OCI-LY7 (cell line): Measurements from ENCODE around the gene CPSF7. TPM values are rescaled to one million over a fixed set of nuclear protein-coding genes. Genes with fewer than 3 reads are reported as not detected.

Experiments
- BruUV-seq: library from RNA; stranded (reverse); fragments of 400-500 nt; replicated peaks from 2 replicates; lab custom pipeline; 2021; lab: Mats Ljungman, UMichigan
- CTCF ChIA-PET: fragments of 300-600 bp; sonication (Branson Sonifier 250); formaldehyde crosslinking; loops from one replicate; lab custom pipeline; 2022; ENCODE audit warnings: antibody characterized with exemption; ENCODE audit not compliant: unreplicated experiment; lab: Charles Lee
- POLR2A ChIA-PET: fragments of 300-600 bp; sonication (Branson Sonifier 250); formaldehyde crosslinking; loops from one replicate; lab custom pipeline; 2022; ENCODE audit warnings: antibody characterized with exemption; lab: Charles Lee
- DNase-seq: peaks from one replicate; pipeline ENCODE4 v3.0.0-alpha.2; 2015; ENCODE audit warnings: low spot score
- H2AFZ ChIP-seq: fragments of 200-600 bp; sonication (generic), shearing (Covaris generic); 2 replicates; pipeline ENCODE4 v1.6.1; 2014; ENCODE audit warnings: mild to moderate bottlenecking, antibody characterized with exemption, low read length, moderate library complexity
- H3K27ac ChIP-seq: fragments of 200-600 bp; sonication (generic); 2 replicates; pipeline ENCODE4 v1.5.1; 2014; ENCODE audit warnings: mixed run types, low read depth, mild to moderate bottlenecking, moderate library complexity, low read length, inconsistent platforms; ENCODE audit not compliant: poor library complexity, severe bottlenecking
- H3K36me3 ChIP-seq: fragments of 200-600 bp; sonication (generic); 2 replicates; pipeline ENCODE4 v1.6.1; 2014; ENCODE audit warnings: mild to moderate bottlenecking, antibody characterized with exemption, low read length, moderate library complexity, mixed read lengths; ENCODE audit not compliant: insufficient read depth
- H3K4me1 ChIP-seq: fragments of 200-600 bp; sonication (generic); 2 replicates; pipeline ENCODE4 v1.5.1; 2014; ENCODE audit warnings: mild to moderate bottlenecking, low read length; ENCODE audit not compliant: insufficient read depth, poor library complexity, severe bottlenecking
- H3K4me2 ChIP-seq: fragments of 200-600 bp; sonication (generic); 2 replicates; pipeline ENCODE4 v1.6.1; 2014; ENCODE audit warnings: mild to moderate bottlenecking, low read length
- H3K4me3 ChIP-seq: fragments of 200-600 bp; sonication (generic); 2 replicates; pipeline ENCODE4 v1.5.1; 2014; ENCODE audit warnings: mild to moderate bottlenecking, low read depth, low read length; ENCODE audit not compliant: poor library complexity, severe bottlenecking
- H3K79me2 ChIP-seq: fragments of 200-600 bp; sonication (generic); 2 replicates; pipeline ENCODE4 v1.6.1; 2016; ENCODE audit warnings: low read depth, mild to moderate bottlenecking, low read length, moderate library complexity, mixed read lengths; ENCODE audit not compliant: insufficient read depth
- H3K9me2 ChIP-seq: fragments of 200-600 bp; sonication (generic); 2 replicates; pipeline ENCODE4 v1.6.1; 2016; ENCODE audit warnings: mild to moderate bottlenecking, low read length, mixed read lengths; ENCODE audit not compliant: insufficient read depth
- H3K9me3 ChIP-seq: fragments of 200-600 bp; sonication (generic); 2 replicates; pipeline ENCODE4 v1.6.1; 2014; ENCODE audit warnings: mild to moderate bottlenecking, mixed run types, low read length, mixed read lengths
- H4K20me1 ChIP-seq: fragments of 200-600 bp; sonication (generic); 2 replicates; pipeline ENCODE4 v1.6.1; 2014; ENCODE audit warnings: mild to moderate bottlenecking, antibody characterized with exemption, low read length, moderate library complexity, mixed read lengths; ENCODE audit not compliant: insufficient read depth
- CTCF ChIP-seq: fragments of 200-600 bp; sonication (generic); conservative IDR thresholded peaks from 2 replicates; pipeline ENCODE4 v1.5.1; 2014; ENCODE audit warnings: mild to moderate bottlenecking, antibody characterized with exemption, low read length, moderate library complexity, mixed read lengths
- EZH2phosphoT487 ChIP-seq: fragments of 200-600 bp; sonication (generic); IDR thresholded peaks from 2 replicates; pipeline ENCODE4 v1.6.1; 2018; ENCODE audit warnings: low read depth, borderline replicate concordance, mild to moderate bottlenecking, mixed run types, antibody characterized with exemption, low read length, moderate library complexity, mixed read lengths
- intact Hi-C: fragments of 100-400 bp; cut with micrococcal nuclease; formaldehyde crosslinking; loops from one replicate; pipeline ENCODE4 v1.10.0; 2022; ENCODE audit not compliant: unreplicated experiment
- small RNA-seq: library from RNA; depleted of rRNA; stranded (forward); fragments of <200 nt; gene quantifications from one replicate; pipeline ENCODE3, GENCODE V24; 2014
- total RNA-seq, 2 experiments: library from RNA; depleted of rRNA in 1 of 2; stranded (reverse); fragments of >200 nt in 1 of 2; shearing (Covaris generic) in 1 of 2; gene quantifications; 2 replicates each; pipeline ENCODE4 v1.2.3, GENCODE V29; 2014 to 2022

CPSF7 gene
- total RNA-seq, 2 experiments from 2014 or later: 69.4 to 128 TPM

DNA sequence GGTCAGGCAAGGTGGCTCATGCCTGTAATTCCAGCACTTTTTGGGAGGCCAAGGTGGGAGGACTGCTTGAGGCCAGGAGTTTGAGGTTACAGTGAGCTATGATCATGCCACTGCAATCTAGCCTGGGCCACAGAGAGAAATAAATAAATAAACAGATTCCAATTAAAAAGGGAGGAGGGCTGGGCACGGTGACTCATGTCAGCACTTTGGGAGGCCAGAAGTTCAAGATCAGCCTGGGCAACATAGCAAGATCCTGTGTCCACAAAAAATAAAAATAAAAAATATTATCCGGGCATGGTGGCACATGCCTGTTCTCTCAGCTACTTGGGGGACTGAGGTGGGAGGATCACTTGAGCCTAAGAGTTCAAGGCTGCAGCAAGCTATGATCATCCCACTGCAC lies 75.6 kb downstream of the CPSF7 start:
- TF ChIP-seq EZH2phosphoT487 (no peak), CTCF (no peak)
- BruUV-seq: no TSS peak
- Histone ChIP-seq H3K36me3 (peaks cover 58% of the 10 kb centered on the region), H3K9me3 (no peaks in the 10 kb centered on the region), H3K4me2 (peak overlapping the region; percentile 9; the same call in 1 of the 2 replicates), H3K4me1 (peaks cover 50% of the 10 kb centered on the region), H3K4me3 (no peak overlapping the region), H2AFZ (no peak overlapping the region), H3K79me2 (peaks cover 4% of the 10 kb centered on the region; the same call in 1 of the 2 replicates), H3K9me2 (no peaks in the 10 kb centered on the region), H3K27ac (peak overlapping the region; percentile 7), H4K20me1 (no peaks in the 10 kb centered on the region)
- ChIA-PET POLR2A (interaction anchor here (0.6 to 1.3 kb wide), 5 partner anchors 9 to 1305 kb away, joined by 3 to 5 read pairs (median 4); no protein-coding TSS in a partner anchor), CTCF (no interaction called here)
- DNase-seq: no peak
- intact Hi-C loops: no loop called here

GRCh38 chr11:61353131-61354067 lies 76.4 kb downstream of the CPSF7 start:
- intact Hi-C loops: no loop called here
- DNase-seq: no peak
- peak overlapping the region; percentile 9; the same call in 1 of the 2 replicates for H3K4me2 ChIP-seq
- H3K4me1 ChIP-seq: peaks cover 42% of the 10 kb centered on the region
- TF ChIP-seq CTCF (no peak), EZH2phosphoT487 (no peak)
- H3K9me2 ChIP-seq: no peaks in the 10 kb centered on the region
- H3K4me3 ChIP-seq: no peak overlapping the region
- H3K36me3 ChIP-seq: peaks cover 66% of the 10 kb centered on the region
- H4K20me1 ChIP-seq: no peaks in the 10 kb centered on the region
- no peaks in the 10 kb centered on the region for H3K9me3 ChIP-seq
- no TSS peak for BruUV-seq
- no peak overlapping the region for H2AFZ ChIP-seq
- ChIA-PET POLR2A (interaction anchor here (0.6 to 1.3 kb wide), 2 partner anchors 10 to 18 kb away, joined by 4 read pairs; no protein-coding TSS in a partner anchor), CTCF (no interaction called here)
- H3K27ac ChIP-seq: peak overlapping the region; percentile 7
- no peaks in the 10 kb centered on the region for H3K79me2 ChIP-seq

Small RNAs within 50 kb of the gene (small RNA-seq; reads per million reads assigned to genes)
- gene RN7SL23P: not detected

Other genes with a start within 250 kb of the CPSF7 start
- not detected in 2 replicates for gene PGA3, start 226.5 kb downstream of the CPSF7 start, total RNA-seq (2014; rRNA removed; shearing (Covaris generic))
- gene PGA3, start 226.5 kb downstream of the CPSF7 start, total RNA-seq (2022): not detected in 2 replicates
- not detected in 2 replicates for gene PGA4, start 207.6 kb downstream of the CPSF7 start, total RNA-seq (2014; rRNA removed; shearing (Covaris generic))
- not detected in 2 replicates for gene PGA4, start 207.6 kb downstream of the CPSF7 start, total RNA-seq (2022)
- not detected in 2 replicates for gene PGA5, start 188.8 kb downstream of the CPSF7 start, total RNA-seq (2014; rRNA removed; shearing (Covaris generic))
- gene PGA5, start 188.8 kb downstream of the CPSF7 start, total RNA-seq (2022): not detected in 2 replicates
- 0.51 and 0.79 TPM in 2 replicates for gene VWCE, start 134.7 kb downstream of the CPSF7 start, total RNA-seq (2014; rRNA removed; shearing (Covaris generic))
- gene VWCE, start 134.7 kb downstream of the CPSF7 start, total RNA-seq (2022): 4.1 and 5.5 TPM in 2 replicates
- 194 and 218 TPM in 2 replicates for gene DDB1, start 96.9 kb downstream of the CPSF7 start, total RNA-seq (2014; rRNA removed; shearing (Covaris generic))
- 211 and 225 TPM in 2 replicates for gene DDB1, start 96.9 kb downstream of the CPSF7 start, total RNA-seq (2022)
- 75.3 and 77.8 TPM in 2 replicates for gene TKFC, start 96.7 kb downstream of the CPSF7 start, total RNA-seq (2014; rRNA removed; shearing (Covaris generic))
- 166 and 169 TPM in 2 replicates for gene TKFC, start 96.7 kb downstream of the CPSF7 start, total RNA-seq (2022)
- 21.7 and 28.1 TPM in 2 replicates for gene CYB561A3, start 68.1 kb downstream of the CPSF7 start, total RNA-seq (2014; rRNA removed; shearing (Covaris generic))
- 58.2 and 63.8 TPM in 2 replicates for gene CYB561A3, start 68.1 kb downstream of the CPSF7 start, total RNA-seq (2022)
- gene TMEM138, start 67.6 kb downstream of the CPSF7 start, total RNA-seq (2014; rRNA removed; shearing (Covaris generic)): 25.8 and 31.1 TPM in 2 replicates
- gene TMEM138, start 67.6 kb downstream of the CPSF7 start, total RNA-seq (2022): 48.8 and 51.5 TPM in 2 replicates
- 0.64 and 1.4 TPM in 2 replicates for gene TMEM216, start 37.4 kb downstream of the CPSF7 start, total RNA-seq (2014; rRNA removed; shearing (Covaris generic))
- gene TMEM216, start 37.4 kb downstream of the CPSF7 start, total RNA-seq (2022): 1.8 and 2.5 TPM in 2 replicates
- gene SDHAF2, start 149 bp upstream of the CPSF7 start, total RNA-seq (2014; rRNA removed; shearing (Covaris generic)): 40.6 and 41.2 TPM in 2 replicates
- 28.0 and 33.3 TPM in 2 replicates for gene SDHAF2, start 149 bp upstream of the CPSF7 start, total RNA-seq (2022)
- gene LRRC10B, start 78.8 kb upstream of the CPSF7 start, total RNA-seq (2014; rRNA removed; shearing (Covaris generic)): not detected in 2 replicates
- not detected in 2 replicates for gene LRRC10B, start 78.8 kb upstream of the CPSF7 start, total RNA-seq (2022)
- not detected in 2 replicates for gene SYT7, start 151.1 kb upstream of the CPSF7 start, total RNA-seq (2014; rRNA removed; shearing (Covaris generic))
- gene SYT7, start 151.1 kb upstream of the CPSF7 start, total RNA-seq (2022): not detected in 2 replicates